ENCODE results near the gene EPN2.
A peak's percentile ranks its signal among the peaks of the same experiment; 100 is the strongest.

The EPN2 gene

GRCh38 chr17:19317359-19318095 is 80.4 kb downstream of the EPN2 start:
- Histone ChIP-seq H3K27ac (peak overlapping the region; percentile 84), H3K79me2 (peaks cover 2% of the 10 kb centered on the region), H3K9me3 (ENCODE audit: control insufficient read depth, low read length) (no peaks in the 10 kb centered on the region), H3K4me2 (ENCODE audit: low read length) (peak overlapping the region; percentile 14), H3K4me1 (peaks cover 26% of the 10 kb centered on the region), H3K9ac (no peak overlapping the region), H2AFZ (peak overlapping the region; percentile 39), H3K36me3 (ENCODE audit: control insufficient read depth, insufficient read depth, low read length) (no peaks in the 10 kb centered on the region), H3K27me3 (ENCODE audit: control insufficient read depth, insufficient read depth, low read length) (no peaks in the 10 kb centered on the region), H3K4me3 (ENCODE audit: low read depth, low read length) (no peak overlapping the region)
- TF ChIP-seq, protein P1, sequence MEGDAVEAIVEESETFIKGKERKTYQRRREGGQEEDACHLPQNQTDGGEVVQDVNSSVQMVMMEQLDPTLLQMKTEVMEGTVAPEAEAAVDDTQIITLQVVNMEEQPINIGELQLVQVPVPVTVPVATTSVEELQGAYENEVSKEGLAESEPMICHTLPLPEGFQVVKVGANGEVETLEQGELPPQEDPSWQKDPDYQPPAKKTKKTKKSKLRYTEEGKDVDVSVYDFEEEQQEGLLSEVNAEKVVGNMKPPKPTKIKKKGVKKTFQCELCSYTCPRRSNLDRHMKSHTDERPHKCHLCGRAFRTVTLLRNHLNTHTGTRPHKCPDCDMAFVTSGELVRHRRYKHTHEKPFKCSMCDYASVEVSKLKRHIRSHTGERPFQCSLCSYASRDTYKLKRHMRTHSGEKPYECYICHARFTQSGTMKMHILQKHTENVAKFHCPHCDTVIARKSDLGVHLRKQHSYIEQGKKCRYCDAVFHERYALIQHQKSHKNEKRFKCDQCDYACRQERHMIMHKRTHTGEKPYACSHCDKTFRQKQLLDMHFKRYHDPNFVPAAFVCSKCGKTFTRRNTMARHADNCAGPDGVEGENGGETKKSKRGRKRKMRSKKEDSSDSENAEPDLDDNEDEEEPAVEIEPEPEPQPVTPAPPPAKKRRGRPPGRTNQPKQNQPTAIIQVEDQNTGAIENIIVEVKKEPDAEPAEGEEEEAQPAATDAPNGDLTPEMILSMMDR (IDR thresholded peaks at IDR 0.05), result peak; percentile 60

- H3K4me2 ChIP-seq (ENCODE audit: low read length), result no peak overlapping the region
- no peaks in the 10 kb centered on the region for H3K9me3 ChIP-seq (ENCODE audit: control insufficient read depth, low read length)
- H2AFZ ChIP-seq, result no peak overlapping the region
- H3K79me2 ChIP-seq, result no peaks in the 10 kb centered on the region
- no peaks in the 10 kb centered on the region for H3K27me3 ChIP-seq (ENCODE audit: control insufficient read depth, insufficient read depth, low read length)
- H3K4me1 ChIP-seq, result peaks cover 23% of the 10 kb centered on the region
- H3K9ac ChIP-seq, result no peak overlapping the region
- no peaks in the 10 kb centered on the region for H3K36me3 ChIP-seq (ENCODE audit: control insufficient read depth, insufficient read depth, low read length)
- H3K4me3 ChIP-seq (ENCODE audit: low read depth, low read length), result no peak overlapping the region
- H3K27ac ChIP-seq, result no peak overlapping the region
- TF ChIP-seq, protein P1 (IDR thresholded peaks at IDR 0.05), result no peak
Observed at GRCh38 chr17:19318611-19319010, 81.4 kb downstream of the EPN2 start.

DNA sequence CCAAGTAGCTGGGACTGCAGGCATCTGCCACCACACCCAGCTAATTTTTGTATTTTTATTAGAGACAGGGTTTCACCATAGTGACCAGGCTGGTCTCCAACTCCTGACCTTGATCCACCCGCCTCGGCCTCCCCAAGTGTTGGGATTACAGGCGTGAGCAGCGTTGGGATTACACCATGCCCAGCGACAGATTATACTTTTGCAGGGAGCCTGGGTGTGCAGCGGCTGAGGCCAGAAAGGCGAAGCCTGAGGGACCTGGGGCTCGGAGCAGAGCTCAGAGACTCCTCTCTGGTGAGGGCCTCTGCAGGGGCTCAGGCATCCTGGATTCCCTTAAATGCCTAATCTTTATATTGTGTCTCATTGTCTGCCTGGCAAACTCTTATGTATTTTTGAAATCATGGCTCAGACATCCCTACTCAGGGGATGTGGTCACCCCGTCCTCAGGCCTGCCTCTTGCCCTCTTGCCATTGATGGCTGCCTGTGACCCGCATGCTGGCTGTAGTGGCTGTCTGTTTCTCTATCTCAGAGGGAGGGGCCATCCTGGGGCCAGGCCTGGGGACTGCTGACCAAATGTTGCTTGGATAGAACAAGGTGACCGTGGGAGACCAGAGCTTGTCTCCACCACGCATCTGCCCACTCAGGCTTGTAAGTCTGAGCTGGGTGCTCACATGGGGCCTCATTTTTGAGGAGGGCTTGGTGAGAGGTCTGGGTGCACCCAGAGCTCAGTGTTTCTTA is 82.8 kb downstream of the EPN2 start:
- H3K4me2 ChIP-seq (ENCODE audit: low read length), result no peak overlapping the region
- peaks cover 21% of the 10 kb centered on the region for H3K4me1 ChIP-seq
- H3K9ac ChIP-seq, result no peak overlapping the region
- no peak overlapping the region for H3K4me3 ChIP-seq (ENCODE audit: low read depth, low read length)
- no peaks in the 10 kb centered on the region for H3K36me3 ChIP-seq (ENCODE audit: control insufficient read depth, insufficient read depth, low read length)
- H3K9me3 ChIP-seq (ENCODE audit: control insufficient read depth, low read length), result no peaks in the 10 kb centered on the region
- H3K27ac ChIP-seq, result no peak overlapping the region
- no peaks in the 10 kb centered on the region for H3K79me2 ChIP-seq
- no peaks in the 10 kb centered on the region for H3K27me3 ChIP-seq (ENCODE audit: control insufficient read depth, insufficient read depth, low read length)
- no peak overlapping the region for H2AFZ ChIP-seq
- TF ChIP-seq, protein P1 (IDR thresholded peaks at IDR 0.05), result no peak

GRCh38 chr17:19320876-19321275 is 83.7 kb downstream of the EPN2 start:
- H3K27ac ChIP-seq, result no peak overlapping the region
- no peaks in the 10 kb centered on the region for H3K9me3 ChIP-seq (ENCODE audit: control insufficient read depth, low read length)
- H3K27me3 ChIP-seq (ENCODE audit: control insufficient read depth, insufficient read depth, low read length), result no peaks in the 10 kb centered on the region
- no peak overlapping the region for H3K4me3 ChIP-seq (ENCODE audit: low read depth, low read length)
- no peak overlapping the region for H3K9ac ChIP-seq
- peaks cover 20% of the 10 kb centered on the region for H3K4me1 ChIP-seq
- H3K4me2 ChIP-seq (ENCODE audit: low read length), result no peak overlapping the region
- no peaks in the 10 kb centered on the region for H3K79me2 ChIP-seq
- no peaks in the 10 kb centered on the region for H3K36me3 ChIP-seq (ENCODE audit: control insufficient read depth, insufficient read depth, low read length)
- no peak overlapping the region for H2AFZ ChIP-seq
- TF ChIP-seq, protein P1 (IDR thresholded peaks at IDR 0.05), result no peak

Measured in parathyroid adenoma (tissue), 2 donors.